Effector CD4-positive, alpha-beta T cell (primary cell): ENCODE results near the gene WDR5B.

ENCODE experiments used
- DNase-seq: peaks from one replicate; pipeline ENCODE4 v3.0.0-alpha.2; 2020

Gene WDR5B

DNA sequence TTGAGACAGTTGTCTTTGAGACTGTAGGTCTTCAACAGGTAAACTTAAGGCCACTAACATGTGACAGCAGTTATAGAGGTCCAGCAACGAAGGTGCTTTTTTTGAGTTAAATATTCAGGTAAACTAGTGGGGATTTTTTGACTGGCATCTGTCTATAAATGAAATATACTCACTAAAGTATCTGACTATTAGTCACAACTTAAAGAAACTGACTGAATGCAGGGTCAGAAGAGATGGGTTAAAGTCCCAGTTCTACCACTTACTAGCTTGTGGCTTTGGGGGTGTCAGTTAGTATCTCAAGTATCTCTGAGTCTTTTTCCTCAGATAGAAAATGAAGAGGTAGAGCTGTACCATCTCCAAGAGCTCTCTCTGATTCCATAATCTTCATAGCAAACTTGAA, 50.8 kb downstream of the WDR5B start:
- no peak for DNase-seq

DNA sequence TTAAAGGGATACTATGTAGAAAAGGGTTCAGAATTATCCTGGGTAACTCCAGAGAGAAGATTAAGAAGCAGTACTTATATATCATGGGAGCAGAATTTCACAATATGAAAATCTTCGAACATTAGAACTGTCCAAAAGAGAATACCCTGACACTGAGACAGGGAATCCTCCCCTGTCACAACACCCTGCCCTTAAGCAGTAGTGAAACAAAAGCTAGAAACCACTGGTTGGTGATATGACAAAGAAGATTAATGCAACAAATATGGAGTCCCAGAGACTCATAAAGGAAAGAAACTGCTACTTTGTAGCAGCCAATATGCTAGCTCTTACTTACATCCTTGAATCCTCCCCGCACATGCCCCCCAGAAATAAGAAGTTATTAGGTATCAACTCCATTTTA, 51.4 kb downstream of the WDR5B start:
- no peak for DNase-seq
